HCT116 (cell line): ENCODE measurements around the gene SUCLG1.

ENCODE experiments used
- CTCF ChIP-seq, 3 experiments: fragments of 200-600 bp in 1 of 3; sonication (generic) in 1 of 3; IDR thresholded peaks in 2 of 3; conservative IDR thresholded peaks in 1 of 3; 2 replicates each; pipeline ENCODE4 v1.5.1; 2012 to 2017; ENCODE audit warnings: low read depth in 2 of 3, low read length in 2 of 3, antibody characterized with exemption in 1 of 3, borderline replicate concordance in 1 of 3, control low read depth in 1 of 3, mild to moderate bottlenecking in 1 of 3, mixed read lengths in 1 of 3, mixed run types in 1 of 3, moderate library complexity in 1 of 3; ENCODE audit not compliant: insufficient read depth in 1 of 3
- EZH2 ChIP-seq: fragments of 200-600 bp; sonication (generic); IDR thresholded peaks from 2 replicates; pipeline ENCODE4 v1.6.1; 2017; ENCODE audit warnings: antibody characterized with exemption, mixed run types
- JUND ChIP-seq: IDR thresholded peaks from 2 replicates; pipeline ENCODE4 v1.6.1; 2012
- POLR2A ChIP-seq: IDR thresholded peaks from 2 replicates; pipeline ENCODE4 v1.7.0; 2011; ENCODE audit warnings: borderline replicate concordance; ENCODE audit not compliant: insufficient read depth, insufficient read length; ENCODE audit errors: extremely low read depth
- SIN3A ChIP-seq: IDR thresholded peaks from 2 replicates; pipeline ENCODE4 v1.6.1; 2012; ENCODE audit warnings: low read depth

GRCh38 chr2:84483320-84483719 is 24.2 kb upstream of the SUCLG1 start:
- no peak for TF ChIP-seq POLR2A
- TF ChIP-seq EZH2: no peak
- no peak for TF ChIP-seq JUND
- TF ChIP-seq SIN3A: no peak
- no peak for TF ChIP-seq CTCF (IDR thresholded peaks at IDR 0.05 in 2 of 3, conservative IDR thresholded peaks at IDR 0.05 in 1 of 3; ENCODE audit: borderline replicate concordance in 1 of 3, insufficient read depth in 1 of 3, low read depth in 2 of 3, low read length in 2 of 3)
